Measurements from ENCODE around the gene CERCAM.
"Not testable (repeated sequence)": the region's sequence is repeated elsewhere in the genome, so short reads cannot be mapped to it uniquely, and the experiment has no call there.

The CERCAM gene

GRCh38 chr9:128393145-128393775, 27.4 kb upstream of the CERCAM start:
- no peak for DNase-seq

GRCh38 chr9:128393970-128394369, 26.7 kb upstream of the CERCAM start:
- DNase-seq = no peak

GRCh38 chr9:128394379-128395168, 26.1 kb upstream of the CERCAM start:
- DNase-seq = no peak

- peak; percentile 23 to 60 for DNase-seq
Observed at GRCh38 chr9:128396970-128397613, 23.6 kb upstream of the CERCAM start.

GRCh38 chr9:128397831-128398230, 22.8 kb upstream of the CERCAM start:
- no peak for DNase-seq

GRCh38 chr9:128399861-128400260, 20.8 kb upstream of the CERCAM start:
- no peak for DNase-seq

- DNase-seq = no peak
Observed at GRCh38 chr9:128404560-128404959, 16.1 kb upstream of the CERCAM start.

GRCh38 chr9:128405077-128405779, 15.4 kb upstream of the CERCAM start:
- DNase-seq = no peak

- no peak for DNase-seq
Observed at GRCh38 chr9:128405780-128406171, 14.9 kb upstream of the CERCAM start.

GRCh38 chr9:128406848-128407391, 13.7 kb upstream of the CERCAM start:
- DNase-seq = no peak

GRCh38 chr9:128408963-128409431, 11.7 kb upstream of the CERCAM start:
- no peak for DNase-seq

- DNase-seq = no peak
Observed at GRCh38 chr9:128409450-128409849, 11.2 kb upstream of the CERCAM start.

GRCh38 chr9:128409978-128410377, 10.7 kb upstream of the CERCAM start:
- no peak for DNase-seq

GRCh38 chr9:128411364-128412119, 9.1 kb upstream of the CERCAM start:
- DNase-seq = no peak

- DNase-seq = peak; percentile 21 to 58
Observed at GRCh38 chr9:128412120-128412790, 8.4 kb upstream of the CERCAM start.

GRCh38 chr9:128413728-128414127, 6.9 kb upstream of the CERCAM start:
- not testable (repeated sequence) for DNase-seq

- no peak for DNase-seq
Observed at GRCh38 chr9:128414461-128414860, 6.2 kb upstream of the CERCAM start.

- no peak for DNase-seq
Observed at GRCh38 chr9:128415281-128415680, 5.4 kb upstream of the CERCAM start.

- DNase-seq = no peak
Observed at GRCh38 chr9:128416014-128416413, 4.6 kb upstream of the CERCAM start.

- DNase-seq = no peak
Observed at GRCh38 chr9:128416432-128417019, 4.1 kb upstream of the CERCAM start.

Measured in inflammatory macrophage treated with lipopolysaccharide for 1 hour (primary cell).